ENCODE measurements around the gene LGI1.

The LGI1 gene

DNA sequence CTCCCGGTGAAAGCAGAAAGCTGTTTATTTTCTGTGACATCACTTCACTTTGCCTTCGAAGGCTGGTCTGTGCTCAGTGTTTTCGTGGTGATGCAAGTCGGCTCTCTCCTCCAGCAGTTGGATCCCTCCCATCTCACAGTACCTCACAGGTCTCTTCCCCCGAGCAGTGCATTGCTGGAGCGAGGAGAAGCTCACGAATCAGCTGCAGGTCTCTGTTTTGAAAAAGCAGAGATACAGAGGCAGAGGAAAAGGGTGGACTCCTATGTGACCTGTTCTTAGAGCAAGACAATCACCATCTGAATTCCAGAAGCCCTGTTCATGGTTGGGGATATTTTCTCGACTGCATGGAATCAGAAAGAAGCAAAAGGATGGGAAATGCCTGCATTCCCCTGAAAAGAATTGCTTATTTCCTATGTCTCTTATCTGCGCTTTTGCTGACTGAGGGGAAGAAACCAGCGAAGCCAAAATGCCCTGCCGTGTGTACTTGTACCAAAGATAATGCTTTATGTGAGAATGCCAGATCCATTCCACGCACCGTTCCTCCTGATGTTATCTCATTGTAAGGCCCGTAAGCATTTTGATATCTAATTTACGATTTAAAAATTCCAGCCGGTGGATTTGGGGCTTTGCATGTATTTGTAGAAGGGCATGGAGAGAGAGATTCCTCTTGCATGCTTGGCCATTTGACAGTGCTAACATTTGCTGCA is at the start of gene LGI1:
Gene LGI1, plus strand, starts transcription at position 136 of the 707 bp plus-strand sequence. Its CDS starts 209 bp downstream, at position 345.
- no peak for DNase-seq

DNA sequence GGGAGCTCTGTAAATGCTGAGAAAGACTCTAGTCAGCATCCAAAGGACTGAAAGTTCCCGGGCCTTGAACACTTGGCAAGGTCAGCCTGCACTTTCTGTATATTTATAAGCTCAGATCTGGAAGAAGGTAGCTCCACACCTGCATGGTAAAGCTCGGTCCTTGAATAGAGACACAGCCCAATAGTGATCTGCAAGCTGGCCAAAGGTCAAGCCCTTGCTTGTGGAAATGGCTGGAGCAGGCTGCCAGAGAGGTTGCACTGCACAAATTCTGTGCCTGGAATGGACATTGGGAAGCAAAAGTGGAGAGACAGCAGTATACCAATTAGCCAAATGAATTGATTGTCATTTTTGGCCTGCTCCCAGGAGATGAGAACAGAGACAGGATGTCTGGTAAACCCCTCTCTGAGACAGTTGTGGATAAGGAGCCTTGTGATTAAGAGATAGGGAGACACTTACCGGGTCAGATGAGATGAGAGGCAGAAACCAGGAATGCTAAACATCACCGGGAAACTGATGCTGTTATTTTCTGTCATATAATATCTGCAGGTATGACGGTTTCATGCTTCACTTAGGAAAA is 47.3 kb upstream of the LGI1 start:
- no peak for DNase-seq

DNA sequence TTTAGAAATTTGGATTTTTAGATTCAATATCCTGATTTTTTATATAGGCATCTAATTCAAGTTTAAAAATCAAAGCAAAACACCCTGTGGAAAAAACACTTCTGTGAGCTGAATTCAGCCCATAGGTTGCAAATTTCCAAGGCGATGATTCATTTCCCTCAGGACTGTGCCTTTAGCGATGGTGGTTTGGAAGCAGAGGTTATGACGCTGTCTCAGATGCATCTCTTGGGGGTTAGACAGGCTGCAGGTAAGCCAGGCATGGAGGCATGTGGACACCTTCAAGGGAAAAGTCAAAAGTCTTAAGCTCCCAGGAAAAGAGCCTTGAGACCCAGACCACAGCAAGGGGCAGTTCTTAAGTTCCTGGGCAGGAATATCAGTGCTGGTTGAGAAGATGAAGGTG is 45.8 kb upstream of the LGI1 start:
- no peak for DNase-seq

DNA sequence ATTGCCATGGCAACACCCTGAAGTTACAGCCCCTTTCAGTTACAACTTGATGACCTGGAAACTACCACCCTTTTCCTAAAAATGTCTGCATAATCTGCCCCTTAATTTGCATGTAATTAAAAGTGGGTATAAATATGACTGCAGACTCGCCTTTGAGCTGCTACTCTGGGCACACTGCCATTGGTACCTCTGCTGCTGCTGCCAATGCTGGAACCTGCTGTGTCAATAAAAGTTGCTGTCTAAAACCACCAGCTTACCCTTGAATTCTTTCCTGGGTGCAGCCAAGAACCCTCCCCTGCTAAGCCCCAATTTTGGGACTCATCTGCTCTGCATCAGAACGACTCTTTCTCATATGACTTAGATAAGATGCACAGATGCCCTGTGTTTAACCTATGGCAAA is 45.1 kb upstream of the LGI1 start:
- no peak for DNase-seq

DNA sequence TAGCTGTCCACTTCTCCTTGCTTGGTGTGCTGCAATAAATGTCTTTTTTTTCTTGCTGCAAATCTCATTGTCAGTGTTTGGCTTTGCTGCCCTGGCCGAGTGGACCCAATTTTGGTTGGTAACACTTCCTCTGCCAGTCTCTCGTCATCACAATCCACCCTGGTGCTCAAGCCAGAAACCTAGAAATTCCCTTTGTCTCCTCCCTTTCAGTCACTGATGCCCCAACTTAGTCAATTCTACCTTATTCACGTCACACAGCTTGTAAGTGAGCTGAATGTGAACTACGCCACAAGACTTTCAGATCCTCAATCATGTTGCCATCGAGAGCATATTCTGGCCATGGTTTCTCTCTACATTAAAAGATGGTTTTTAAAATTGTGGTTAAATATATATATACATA is 42.4 kb upstream of the LGI1 start:
- no peak for DNase-seq

DNA sequence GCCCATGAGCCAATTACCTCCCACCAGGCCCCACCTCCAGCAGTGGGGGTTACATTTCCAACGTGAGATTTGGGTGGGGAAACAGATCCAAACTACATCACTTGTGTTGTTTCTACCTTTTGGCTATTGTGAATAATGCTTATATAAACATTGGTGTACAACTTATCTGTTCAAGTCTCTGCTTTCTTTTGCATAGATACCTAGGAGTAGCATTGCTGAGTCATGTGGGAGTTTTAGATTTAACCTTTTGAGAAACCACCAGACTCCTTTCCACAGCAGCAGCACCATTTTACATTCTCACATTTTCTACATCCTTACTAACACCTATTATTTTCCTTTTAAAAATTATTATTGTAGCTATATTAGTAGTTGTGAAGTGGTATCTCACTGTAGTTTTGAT is 41.0 kb upstream of the LGI1 start:
- no peak for DNase-seq

DNA sequence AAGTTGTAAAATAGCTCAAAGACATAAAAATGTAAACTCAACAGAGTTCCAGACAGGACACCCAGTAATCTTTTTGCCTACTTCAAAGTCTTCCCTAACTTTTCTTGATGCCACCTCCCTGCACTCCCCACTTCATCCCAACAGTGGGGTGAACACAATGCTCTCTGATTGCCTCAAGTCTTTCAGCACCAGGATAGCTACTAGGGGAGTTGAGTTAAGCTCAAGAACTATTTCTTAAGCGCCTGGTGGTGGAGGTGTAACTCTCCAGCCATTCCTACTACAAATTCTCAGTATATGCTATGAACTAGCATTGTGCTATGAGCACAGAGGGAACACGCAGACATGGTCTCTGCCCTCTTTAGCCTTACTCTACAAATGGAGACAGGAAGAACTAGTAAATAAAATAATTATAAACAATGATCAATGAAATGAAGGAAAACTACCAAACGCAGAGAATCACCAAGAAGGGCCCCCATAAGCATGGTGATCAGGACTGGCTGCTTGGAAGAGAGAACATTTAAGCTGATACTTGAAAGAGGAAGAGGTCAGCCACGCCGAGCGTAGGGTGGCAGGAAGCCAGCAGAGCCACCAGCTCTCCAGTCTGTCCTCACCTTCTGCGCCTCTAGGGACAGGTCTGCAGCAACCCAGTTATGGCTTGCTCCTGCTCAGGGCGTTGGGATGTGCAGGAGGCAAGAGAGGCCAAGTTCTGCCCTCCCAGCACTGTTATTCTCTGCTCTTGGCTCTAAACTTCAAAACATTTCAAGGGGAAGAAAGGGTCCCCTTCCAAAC is 38.6 kb upstream of the LGI1 start:
- peak; percentile 18 to 41 for DNase-seq

DNA sequence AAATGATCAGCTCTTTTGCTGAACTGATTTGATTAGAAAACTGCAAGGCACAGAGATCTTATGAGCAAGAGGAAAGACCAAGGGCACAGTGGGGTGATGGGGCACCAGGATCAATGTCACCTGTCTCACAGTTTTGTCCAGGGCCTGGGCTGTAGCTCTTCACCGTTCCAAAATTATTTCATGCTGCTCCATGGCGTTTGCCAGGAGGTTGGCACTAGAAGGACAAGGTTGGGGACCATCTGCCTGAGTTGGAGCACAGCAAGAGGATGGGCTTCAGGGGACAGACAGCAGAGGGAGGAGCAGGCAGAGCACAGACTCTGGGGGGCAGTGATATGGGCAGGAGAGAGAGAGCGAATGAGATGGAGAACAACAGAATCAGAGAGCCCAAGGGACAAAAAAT is 37.8 kb upstream of the LGI1 start:
- DNase-seq, result no peak

DNA sequence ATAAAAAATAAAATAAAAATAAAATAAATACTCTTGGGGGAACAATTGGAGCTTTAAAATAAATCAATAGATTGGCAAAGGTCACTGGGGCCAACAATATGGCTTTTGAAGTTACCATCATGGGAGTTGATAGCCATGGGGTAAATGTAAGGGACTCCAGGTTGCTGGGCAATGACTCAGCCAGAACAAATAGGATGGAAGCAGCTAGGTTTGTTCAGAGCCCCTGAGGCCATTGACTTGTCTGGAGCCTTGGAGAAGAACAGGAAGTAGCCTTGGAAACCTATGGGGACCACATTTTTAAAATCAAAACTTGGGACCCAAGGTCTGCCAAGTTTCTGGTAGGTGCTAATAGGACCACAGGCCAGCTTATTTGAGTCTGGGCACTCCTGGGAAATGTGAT is 35.2 kb upstream of the LGI1 start:
- DNase-seq, result no peak

DNA sequence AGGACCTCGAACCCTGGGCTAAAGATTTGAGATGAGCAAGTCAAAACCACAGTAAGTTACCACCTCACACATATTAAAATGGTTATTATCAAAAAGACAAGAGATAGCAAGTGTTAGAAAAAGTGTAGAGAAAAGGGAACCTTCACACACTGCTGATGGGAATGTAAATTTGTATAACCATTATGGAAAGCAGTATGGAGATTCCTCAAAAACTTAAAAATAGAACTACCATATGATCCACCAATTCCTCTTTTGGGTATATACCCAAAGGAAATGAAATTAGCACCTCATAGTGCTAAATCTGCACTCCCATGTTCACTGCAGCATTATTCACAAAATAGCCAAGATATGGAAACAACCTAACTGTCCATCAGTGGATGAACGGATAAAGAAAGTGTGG is 34.6 kb upstream of the LGI1 start:
- no peak for DNase-seq

DNA sequence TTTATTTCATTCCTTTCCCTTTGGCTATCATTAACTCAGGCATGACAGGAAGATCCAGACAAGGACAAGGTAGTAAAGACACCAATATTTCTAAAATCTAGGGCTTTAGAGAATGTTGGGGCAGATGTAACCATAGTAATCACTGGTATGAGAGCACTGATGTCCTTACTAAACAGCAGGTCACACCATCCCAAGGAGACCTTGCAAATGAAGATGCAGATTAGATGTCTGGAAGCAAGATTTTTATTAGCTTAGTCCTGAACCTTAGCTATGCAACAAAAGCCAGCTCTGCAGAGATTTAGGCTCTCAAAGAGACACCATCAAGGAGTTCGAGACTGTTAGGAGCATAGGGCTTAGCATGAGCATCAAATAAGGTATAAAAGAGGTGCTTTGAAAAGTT is 31.7 kb upstream of the LGI1 start:
- DNase-seq, result no peak

DNA sequence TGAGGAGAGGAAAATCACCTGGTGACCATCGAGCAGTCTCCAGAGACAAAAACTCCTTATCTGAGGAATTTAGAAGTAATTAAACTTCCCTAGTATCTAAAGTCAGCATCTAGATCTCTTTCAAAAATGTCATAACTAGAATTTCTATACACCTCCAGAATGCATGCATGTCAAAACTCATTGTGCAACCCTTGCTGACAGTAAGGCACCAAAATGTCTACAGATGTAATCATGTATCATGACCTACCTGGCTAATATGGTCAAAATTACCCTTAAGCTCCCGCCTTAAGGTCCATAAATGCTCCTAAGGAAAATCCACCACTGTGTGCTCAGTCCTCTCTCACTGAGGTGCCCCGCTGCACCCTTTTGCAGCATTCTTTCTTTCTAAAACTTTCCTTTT is 16.4 kb upstream of the LGI1 start:
- no peak for DNase-seq

DNA sequence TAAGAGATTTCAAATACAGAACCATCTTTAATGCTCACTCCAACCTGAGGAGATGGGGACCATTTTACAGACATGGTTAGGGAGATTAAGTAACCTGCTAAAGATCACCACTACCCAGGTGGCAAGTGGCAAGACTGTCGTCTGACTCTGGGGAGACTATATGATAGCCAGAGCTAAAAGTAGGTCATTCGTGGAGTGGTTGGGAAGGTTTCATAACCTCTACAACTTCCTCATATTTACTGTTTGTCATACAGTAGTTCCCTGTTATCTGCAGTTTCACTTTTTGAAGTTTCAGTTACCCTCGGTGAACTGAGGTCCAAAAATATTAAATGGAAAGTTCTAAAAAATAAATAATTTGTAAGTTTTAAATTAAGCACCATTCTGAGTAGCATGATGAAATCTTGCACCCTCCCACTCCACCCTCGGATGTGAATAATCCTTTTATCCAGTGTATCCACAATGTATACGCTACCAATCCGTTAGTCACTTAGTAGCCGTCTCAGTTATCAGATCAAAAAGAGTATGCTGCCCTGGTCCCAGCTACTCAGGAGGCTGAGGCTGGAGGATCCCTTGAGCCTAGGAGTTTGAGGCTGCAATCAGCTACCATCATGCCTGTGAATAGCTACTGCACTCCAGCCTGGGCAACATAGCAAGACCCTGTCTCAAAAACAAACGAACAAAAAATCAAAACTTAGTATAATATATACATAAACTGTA is 14.9 kb upstream of the LGI1 start:
- DNase-seq, result peak; percentile 71 to 79

DNA sequence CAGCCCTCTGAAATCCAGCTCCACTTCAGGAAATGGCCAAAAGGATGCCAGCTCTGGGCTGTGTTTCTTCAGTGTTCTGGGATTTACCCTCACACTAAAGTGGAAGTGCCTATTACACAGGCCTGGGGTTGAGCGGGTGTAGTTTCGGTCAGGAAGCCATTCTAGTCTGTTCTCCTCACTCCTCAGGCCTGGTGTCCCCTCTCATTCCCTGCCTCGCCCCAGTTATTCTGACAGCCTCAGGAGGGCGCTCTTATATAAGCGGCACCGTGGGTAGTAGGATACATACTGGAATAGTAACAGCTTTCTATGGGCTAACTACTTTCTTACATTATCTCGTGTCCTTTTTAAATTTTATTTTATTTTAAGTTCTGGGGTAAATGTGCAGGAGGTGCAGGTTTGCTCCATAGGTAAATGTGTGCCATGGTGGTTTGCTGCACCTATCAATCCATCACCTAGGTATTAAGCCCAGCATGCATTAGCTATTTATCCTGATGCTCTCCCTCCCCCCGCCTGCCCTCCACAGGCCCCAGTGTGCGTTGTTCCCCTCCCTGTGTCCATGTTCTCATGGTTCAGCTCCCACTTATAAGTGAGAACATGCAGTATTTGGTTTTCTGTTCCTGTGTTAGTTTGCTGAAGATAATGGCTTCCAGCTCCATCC is 12.2 kb upstream of the LGI1 start:
- peak; percentile 9 to 10 for DNase-seq

DNA sequence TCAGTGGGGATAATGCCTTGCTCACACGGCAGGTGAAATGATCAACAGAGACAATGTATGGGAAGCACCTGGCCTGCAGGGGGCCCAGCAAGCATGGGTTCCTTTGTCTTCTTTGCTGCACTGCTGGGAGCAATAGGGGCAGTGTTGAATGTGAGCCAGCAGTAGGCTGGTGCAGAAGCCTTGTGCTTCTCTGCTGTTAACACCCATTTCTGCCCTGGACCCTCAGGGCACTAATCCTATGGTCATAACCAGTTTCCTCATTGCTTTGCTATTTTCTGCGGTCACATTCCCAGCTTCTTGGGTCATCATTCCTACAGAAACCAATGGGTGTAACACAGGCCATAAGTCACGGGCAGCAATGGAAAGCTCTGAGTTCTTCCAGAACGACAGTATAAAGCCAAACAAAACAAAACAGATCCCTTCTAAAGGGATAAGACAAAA is 10.9 kb upstream of the LGI1 start:
- DNase-seq, result no peak

DNA sequence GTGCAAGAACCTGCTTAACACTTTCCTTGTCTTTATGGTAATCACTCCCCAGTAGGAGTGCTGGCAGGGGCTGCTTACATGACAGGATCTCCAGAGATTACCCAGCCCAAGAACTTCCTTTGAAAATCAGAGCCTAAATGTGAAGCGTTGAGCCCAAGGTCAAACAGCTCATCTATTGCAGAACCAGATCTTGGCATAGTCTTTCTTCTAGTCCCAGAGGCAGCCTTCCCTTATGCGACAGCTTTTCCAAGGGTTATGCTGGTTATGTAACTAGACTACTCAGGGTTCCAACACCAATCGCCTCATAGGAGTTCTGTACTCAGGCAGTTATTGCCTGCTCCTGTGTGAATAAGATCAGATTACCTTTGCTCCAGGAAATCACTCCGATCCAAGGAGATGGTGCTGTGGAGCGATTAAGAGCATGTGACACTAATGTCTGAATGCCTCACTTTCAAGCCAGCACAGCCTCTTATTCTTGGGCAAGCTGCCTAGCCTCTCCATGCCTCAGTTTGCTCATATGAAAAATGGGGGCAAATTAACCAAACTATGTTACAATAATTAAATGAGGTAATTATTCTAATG is 8.4 kb upstream of the LGI1 start:
- DNase-seq, result no peak

DNA sequence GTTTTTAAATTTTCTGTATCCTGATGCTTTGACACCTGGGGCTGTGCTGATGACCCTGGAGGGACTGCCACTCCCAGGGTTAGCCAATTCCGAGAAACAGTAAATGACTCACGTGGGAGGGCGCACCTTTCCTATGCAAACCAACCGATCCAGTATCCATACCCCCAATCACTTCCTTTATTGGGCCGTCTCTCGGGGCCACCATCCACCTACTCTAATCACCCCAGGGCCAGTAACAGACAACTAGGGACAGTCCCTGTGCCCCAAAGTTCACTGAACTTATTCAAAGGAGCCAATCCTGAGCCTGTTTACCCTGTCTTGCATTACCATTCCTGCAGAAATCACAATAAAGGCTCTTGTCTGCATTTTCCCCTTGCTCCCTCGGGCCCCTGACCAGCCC is 6.6 kb upstream of the LGI1 start:
- no peak for DNase-seq

DNA sequence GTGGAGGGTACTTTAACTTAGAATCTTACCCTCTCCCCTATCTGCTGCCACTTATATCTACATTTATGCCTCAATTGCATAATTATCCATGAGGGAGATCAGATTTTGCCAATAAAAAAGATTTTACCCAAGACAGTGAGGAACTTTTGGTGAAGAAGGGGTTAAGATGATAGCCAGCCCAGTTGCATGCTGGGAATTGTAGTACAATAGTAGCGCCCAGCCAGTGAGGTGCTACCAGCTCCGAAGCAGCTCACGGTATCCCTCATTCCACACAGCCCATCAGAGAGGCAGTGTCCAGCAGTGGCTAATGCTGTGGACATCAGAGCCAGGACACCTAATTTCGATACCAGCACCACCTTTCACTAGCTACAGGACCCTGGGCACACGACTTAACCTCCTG is 5.9 kb upstream of the LGI1 start:
- no peak for DNase-seq

DNA sequence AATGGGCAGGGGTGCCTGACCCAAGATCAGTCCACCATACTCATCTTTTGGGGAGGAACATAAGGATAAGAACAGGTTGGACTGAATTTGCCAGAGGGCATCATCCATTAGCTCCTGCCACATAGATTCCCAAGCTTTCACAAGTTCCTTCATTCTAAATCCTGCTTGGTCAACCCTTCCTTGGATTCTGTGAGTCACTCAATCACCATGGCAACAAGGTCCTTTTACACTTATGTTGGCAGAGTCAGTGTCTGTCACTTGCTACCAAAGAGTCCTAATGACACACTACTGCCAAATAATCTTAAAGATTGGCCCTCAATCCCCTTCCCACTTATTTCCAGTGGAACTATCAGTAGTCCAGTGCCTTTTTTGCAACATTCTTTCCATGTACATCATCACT is 5.0 kb upstream of the LGI1 start:
- DNase-seq, result no peak

DNA sequence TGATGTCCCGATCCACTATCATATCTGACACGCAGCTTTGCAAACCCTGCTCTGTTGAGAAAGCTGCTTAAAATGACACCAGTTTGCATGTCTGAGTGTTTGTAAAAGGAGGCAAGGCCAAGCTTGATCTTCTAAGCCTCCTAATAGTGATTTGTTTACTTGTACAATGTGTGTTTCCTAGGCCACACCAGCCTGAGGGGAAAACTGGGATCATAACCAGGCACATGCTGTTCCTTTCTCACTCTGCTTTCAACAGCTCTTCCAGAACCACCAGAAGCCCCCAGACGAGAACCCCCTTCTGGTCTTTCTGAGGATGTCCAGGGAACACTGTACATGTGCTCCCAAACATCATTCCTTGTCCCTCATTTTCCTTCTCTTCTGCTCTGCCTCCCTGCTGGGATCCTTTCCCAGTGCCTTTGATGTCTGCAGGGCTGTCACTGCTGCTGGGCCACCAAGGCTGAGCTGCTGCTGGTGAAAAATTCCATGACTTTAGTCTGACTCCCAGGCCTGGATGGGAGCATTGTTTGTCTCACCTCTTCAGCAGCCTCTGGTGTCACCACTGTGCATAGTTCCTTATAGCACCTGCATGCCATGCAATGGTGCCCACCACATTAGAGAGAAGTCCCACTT is 4.0 kb upstream of the LGI1 start:
- no peak for DNase-seq

DNA sequence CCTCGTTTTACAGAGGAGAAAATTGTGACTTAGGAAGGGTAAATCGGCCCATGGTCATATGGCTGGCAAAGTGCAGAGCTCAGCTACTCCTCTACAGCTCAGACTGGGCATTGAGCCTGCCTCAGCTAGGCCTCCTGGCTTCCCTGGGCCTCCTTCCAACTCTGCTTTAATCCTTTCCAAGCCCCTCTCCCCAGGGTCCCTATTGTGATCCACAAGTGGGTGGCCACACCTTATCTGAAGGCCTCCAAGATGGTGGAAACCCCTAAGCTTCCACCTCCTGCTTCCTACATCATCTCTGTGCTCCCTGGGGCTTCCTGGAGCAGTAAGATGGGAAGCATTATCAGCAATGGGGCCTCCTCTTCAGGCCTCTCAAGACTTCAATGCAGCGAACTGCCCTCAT is 3.0 kb upstream of the LGI1 start:
- DNase-seq, result no peak

DNA sequence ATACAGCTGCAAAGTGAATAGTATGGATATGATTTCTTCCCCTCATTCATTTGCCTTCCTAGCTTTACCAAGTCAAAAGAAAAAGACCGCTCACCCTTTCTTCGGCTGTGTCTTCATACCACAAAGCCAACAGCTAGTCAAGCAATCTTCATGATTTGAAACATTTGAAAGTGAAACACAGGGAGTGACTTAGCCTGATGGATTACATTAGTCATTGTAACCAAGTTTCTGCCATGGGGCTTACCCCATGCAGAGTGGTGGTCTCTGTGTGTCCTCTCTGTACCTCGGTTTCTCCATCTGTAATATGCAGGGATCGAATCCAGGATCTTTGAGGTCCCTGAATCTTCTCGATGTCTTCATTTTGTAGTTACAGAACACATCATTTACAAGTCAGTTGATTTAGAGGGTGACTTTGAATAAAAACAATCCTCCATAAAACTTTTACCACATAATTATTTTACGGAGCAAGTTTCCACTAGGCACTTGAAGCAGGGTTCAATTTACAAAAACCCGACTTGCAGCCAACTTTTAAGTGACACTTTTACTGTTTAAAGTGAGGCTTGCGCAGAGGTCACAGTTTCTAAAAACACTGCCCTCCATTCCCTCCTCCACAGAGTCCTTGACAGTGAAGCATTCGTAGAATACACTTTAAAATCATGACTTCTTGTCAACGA is 2.2 kb upstream of the LGI1 start:
- no peak for DNase-seq

All from AML-193 (cell line).